Stimulated activated CD4-positive, alpha-beta T cell treated with anti-CD3 and anti-CD28 coated beads, Interleukin-12 subunit alpha, Interleukin-12 subunit beta, amount 100 ng/mL, for 4 hours (primary cell): Measurements from ENCODE around the gene ASTN2.

Source experiments
- DNase-seq: peaks from one replicate; pipeline ENCODE4 v3.0.0-alpha.2; 2020

ASTN2 gene

GRCh38 chr9:116686693-116687073 lies 728.2 kb downstream of the ASTN2 start:
- DNase-seq = no peak

- no peak for DNase-seq
These were observed 728.7 kb downstream of the ASTN2 start for GRCh38 chr9:116686135-116686534.

DNA sequence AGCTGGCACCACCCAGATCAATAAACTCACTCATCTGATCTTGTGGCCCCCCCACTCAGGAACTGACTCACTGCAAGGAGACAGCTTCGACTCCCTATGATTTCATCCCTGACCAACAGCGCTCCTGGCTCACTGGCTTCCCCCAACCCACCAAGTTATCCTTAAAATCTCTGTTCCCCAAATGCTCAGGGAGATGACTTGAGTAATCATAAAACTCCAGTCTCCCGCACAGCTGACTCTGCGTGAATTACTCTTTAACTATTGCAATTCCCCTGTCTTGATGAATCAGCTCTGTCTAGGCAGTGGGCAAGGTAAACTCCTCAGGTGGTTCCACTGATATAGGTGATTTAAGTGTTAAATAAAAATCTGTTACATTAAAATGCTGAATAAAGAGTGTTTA lies 729.7 kb downstream of the ASTN2 start:
- no peak for DNase-seq

DNA sequence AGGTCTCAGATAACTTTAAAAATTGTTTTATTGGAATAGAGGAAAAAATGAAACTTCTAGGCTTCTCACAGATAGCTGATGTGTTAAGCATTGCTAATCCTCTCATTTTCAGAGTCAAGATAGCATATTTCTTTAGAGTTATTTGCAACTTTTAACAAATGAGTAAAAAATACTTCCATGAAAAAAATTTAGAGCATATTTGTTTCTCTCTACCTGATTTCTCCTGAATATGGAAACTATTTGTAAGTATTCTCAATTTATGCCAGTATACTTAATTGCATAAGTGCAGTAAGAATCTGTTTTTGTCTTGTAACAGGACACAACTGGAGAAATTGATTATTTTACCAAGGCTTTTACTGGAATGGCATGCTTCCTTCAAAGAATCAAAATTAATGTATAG lies 731.3 kb downstream of the ASTN2 start:
- DNase-seq = no peak

DNA sequence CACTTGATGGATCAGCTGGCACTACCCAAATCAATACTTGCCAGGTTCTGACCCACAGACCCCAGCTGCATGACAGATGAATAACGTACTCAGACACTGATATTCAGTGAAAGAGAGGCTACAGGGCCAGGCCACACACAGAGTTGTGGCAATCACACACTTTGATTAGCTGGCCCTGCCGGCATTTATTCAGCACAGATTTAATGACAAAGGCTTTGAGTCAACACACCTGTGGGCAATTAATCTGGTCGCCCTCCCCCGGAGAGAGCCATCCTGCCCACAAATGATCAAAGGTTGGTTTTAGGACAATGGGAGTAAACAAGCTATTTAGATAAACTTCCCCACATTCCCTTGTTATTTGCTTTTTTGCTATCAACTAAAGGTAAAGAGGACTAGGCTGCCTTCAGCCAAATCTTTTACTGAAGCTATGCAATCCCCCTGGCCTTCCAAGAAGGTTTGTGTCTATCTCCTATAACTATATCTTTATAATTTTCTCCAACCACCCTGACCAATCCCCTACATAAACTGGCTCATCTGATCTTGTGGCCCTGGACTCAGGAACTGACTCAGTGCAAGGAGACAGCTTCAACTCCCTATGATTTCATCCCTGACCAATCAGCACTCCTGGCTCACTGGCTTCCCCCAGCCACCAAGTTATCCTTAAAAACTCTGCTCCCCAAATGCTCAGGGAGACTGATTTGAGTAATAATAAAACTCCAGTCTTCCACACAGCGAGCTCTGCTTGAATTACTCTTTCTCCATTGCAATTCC lies 740.5 kb downstream of the ASTN2 start:
- DNase-seq = no peak

- DNase-seq = no peak
These were observed 741.5 kb downstream of the ASTN2 start for GRCh38 chr9:116673375-116673774.

DNA sequence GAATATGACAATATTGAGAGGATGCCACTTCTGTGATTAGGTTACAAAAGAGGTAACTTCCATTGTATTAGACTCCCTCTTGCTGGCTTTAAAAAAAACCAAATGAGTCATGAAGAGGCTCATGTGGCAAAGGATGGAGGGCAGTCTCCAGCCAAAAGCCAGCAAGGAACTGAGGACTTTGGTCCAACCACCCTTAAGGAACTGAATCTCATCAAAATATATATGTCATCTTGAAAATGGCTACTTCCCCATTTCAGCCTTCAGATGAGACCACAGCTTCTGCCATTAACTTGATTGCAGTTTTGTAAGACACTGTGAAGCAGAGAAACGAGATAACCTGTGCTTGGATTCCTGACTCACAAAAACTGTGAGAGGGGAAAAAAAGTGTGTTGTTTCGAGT lies 743.3 kb downstream of the ASTN2 start:
- no peak for DNase-seq

- DNase-seq = no peak
These were observed 745.7 kb downstream of the ASTN2 start for GRCh38 chr9:116668970-116669695.

GRCh38 chr9:116663581-116663980 lies 751.3 kb downstream of the ASTN2 start:
- no peak for DNase-seq

GRCh38 chr9:116662646-116663310 lies 752.1 kb downstream of the ASTN2 start:
- no peak for DNase-seq

- DNase-seq = no peak
These were observed 753.6 kb downstream of the ASTN2 start for GRCh38 chr9:116661037-116661954.

DNA sequence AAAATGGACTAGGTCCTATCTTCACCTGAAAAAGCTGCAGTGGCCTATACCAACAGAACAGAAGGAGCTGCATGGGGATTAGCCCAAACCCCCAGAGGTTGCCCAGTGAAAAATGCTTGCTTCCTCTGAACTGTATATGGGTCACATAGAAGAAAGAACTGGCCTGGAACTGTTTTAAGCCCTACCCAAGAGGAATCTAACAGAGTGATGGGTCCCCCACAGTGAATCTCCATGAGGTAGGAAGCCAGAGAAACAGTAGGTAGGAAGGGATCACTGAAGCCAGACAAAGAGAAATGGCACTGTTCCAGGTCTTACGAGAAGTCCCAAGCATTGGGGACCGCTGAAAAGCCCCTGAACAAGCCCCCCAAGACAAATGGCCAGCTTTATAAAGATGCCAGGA lies 756.6 kb downstream of the ASTN2 start:
- no peak for DNase-seq

DNA sequence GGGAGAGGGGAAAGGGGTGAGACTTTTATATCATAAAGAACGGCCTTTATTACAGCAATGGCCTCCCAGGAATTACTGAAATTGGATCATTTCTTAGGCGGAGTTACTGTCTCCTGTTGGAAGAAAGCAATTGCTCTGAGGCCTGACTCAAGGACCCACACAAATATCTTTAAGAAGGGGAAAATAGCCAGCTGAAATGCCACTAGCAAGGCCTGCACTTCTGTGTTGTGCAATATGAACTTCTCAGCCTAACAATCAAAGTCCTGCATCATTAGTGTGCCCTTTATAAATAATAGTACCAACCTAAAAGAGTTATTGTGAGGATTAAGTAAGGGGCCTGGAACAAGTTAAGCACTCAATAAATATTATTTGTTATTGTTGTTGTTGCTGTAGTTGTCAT lies 757.9 kb downstream of the ASTN2 start:
- no peak for DNase-seq

DNA sequence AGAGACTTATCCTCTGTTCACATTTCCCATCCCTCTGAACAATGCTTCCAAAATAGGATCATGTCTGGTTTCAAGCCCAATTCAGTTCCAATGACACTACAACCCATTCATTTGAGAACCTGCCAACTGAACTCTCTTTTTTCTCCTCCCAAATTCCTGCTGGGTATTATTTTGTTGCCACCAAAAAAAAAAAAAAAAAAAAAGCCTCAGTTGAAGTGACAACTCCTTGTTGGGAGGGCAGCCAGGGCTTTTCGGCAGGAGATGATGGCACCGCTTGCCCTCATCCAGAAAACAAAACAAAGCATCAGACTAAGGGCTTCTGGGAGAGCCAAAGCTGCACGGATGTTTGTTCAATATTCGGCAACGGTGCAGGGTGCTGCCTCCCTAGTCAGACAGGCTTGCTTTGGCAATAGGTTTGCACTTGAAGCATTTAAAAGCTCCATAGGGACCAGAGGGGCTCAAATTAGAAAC lies 758.3 kb downstream of the ASTN2 start:
- DNase-seq = no peak

DNA sequence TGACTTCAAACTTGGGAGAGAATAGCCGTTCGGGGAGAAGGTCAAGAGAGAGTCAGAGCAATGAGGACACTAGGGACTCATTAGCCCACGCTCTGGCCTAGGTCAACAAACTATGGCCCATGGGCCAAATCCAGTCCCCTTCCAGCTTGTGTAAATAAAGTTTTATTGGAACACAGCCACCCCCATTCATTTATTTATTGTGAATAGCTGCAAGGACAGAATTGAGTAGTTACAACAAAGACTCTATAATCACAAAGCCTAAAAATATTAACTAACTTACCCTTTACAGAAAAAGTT lies 760.9 kb downstream of the ASTN2 start:
- no peak for DNase-seq

DNA sequence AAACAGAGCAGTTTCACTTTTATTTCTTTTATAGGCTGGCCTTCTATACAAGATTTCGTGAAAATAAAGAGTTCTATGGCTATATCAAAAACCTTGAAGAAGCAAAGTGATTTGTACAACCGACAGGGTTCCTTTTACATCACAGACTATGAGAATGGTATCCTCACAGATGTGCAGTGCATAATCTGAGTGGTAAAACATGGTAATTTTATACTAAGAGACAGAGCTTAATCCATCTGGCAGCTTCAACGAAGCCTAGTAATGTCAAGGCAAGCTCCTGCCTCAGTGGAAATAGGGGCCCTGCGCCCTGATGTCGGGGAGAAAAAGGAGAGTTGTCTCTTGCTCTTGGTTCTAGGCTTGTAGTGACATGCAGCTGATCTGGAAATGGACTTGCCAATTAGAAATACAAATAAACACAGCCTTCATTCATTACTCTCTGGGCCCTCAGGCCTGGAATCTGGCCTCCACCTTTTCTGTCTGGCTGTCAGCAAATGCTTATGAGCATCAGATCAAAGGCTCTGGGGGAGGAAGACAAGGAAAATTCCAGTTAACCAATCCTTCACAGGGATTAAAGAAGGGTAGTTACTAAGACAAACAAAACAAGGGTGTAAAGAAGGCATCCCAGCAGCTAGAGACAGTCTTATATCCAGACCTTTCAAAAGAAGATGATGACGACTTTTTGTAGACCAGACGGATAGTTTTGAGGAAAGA lies 761.4 kb downstream of the ASTN2 start:
- DNase-seq = no peak

DNA sequence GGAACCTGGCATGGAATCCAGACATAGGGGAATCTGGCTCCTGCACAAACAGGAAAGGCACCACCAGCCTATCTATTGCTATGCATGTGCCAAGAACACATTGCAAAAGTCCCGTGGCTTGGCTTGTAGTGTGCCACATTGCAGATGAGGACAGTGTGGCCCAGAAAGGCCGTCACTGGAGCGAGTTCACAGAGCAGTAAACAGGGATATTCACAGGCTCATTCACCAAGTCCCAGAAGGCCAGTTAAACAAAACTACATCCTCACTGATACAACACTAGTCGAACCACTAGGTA lies 767.4 kb downstream of the ASTN2 start:
- DNase-seq = no peak

DNA sequence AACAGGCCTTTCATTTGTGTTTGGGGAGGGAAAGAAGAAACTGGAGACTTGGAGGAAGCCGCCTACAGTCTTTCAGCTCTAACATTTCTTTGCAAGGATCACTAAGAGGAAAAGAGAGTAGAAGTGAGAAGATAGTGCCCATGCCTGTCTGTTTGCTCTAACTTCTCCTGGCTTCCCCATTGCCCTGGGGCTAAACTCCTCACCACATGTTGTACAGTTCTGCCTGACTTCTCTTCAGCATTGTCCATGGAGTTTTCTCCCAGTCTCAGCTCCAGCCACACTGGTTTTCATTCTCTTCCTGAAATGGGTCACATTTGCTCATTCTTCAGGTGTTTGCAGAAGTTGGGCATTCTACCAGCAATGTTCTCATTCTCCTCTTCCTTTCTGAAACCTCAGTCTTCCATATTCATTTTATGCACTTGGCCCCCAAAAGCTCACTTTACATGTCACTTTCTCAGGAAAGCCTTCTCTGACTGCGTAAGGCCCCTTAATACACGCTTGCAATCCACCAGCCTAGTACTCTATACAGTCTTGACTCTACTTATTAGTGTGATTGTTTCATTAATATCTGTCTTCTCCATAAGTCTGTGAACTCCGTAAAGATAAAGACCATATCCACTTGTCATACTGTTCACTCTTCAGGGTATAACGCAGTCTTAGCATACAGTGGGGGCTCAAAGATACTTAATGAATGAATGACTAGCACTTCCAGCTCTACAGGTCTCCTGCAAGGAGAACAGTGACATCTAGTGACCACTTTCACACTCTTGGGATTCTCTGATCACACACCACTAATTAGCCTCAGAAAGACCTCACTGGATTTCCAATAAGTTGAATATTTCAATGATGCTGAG lies 768.0 kb downstream of the ASTN2 start:
- no peak for DNase-seq

DNA sequence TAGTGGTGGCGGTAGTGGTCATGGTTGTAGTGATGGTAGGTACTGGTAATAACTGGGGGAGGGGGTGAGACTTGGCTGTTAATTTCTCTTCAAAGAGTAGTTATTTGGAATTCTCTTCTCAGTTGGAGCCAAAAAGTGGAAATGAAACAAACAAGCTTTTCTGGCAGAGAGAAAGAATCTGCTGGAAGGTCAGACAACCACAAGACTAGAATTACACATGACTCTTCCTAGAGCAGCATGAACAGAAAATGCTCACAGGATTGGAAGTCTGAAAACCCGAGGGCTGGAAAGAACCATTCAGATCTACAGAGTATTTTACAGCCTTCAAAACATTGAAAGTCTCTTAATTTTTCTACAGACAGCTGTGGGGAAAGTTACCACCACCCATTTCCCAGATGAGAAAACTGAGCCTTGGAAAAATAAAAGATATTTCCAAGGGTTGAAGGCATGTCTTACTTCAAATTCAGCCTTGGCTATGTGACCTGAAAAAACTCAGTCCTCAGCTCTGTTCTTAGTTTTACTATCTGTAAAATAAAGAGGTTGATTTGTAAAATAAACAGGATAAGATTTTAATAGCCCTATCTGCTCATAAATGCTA lies 770.7 kb downstream of the ASTN2 start:
- DNase-seq = no peak

DNA sequence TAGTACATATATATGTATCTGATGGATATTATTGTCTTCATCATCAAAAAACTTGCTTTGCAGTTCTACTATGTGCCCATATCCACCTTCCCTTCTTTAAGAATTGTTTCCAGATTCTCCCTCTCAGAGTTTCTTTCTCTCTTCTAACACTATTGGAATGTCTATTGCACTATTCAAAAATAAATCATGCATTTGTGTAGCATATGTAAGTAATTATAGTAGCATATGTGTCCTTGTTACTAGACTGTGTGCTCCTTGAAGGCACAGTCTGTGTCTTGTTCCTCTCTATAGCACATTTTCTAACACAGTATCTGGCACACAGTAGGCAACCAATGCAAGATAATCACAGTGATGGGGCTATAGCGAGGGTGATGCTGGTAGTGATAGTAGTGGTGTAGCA lies 771.2 kb downstream of the ASTN2 start:
- no peak for DNase-seq
